ENCODE data around the gene SNRPF.

DNA sequence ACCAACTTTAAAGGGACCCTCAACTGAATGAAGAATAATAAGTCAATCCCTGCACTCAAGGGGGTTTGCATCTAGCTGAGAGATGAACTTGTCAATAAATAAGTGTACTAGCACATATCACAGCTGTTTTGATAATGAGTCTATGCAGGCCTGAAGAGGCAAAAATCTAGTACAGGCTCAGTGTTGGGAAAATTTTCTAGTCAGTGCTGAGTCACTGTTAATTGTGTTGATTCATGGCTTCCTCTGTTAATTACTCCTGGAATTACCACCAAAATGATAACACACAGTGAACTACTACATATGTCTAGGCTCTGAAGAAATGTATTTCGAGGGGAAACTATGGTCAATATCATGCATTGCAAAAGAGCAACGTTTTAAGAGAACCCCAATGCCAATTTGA is 18.9 kb downstream of the SNRPF start:
- TF ChIP-seq EZH2 (IDR thresholded peaks at IDR 0.05) (no peak), POLR2AphosphoS5 (IDR thresholded peaks at IDR 0.05; ENCODE audit: borderline replicate concordance, low read depth, low read length) (no peak)
